RPMI7951 (cell line): Measurements from ENCODE around the gene DSG2. TPM values are rescaled to one million over a fixed set of nuclear protein-coding genes. Genes with fewer than 3 reads are reported as not detected.
"Not testable (repeated sequence)": the region's sequence is repeated elsewhere in the genome, so short reads cannot be mapped to it uniquely, and the experiment has no call there.

ENCODE experiments used
- DNase-seq: peaks from one replicate; pipeline ENCODE4 v3.0.0-alpha.2; 2012; ENCODE audit warnings: low read depth
- total RNA-seq: library from RNA; depleted of rRNA; stranded (reverse); fragments of >200 nt; shearing (Covaris generic); gene quantifications from 2 replicates; pipeline ENCODE4 v1.2.3, GENCODE V29; 2014; rRNA removed

DSG2 gene
- 0.10 and 0.24 TPM in 2 replicates for total RNA-seq

- no peak for DNase-seq
These were observed at the start of gene DSG2 for GRCh38 chr18:31497836-31498573. TSS of gene DSG2 (plus strand) at chr18:31498177. CDS start at chr18:31498252, 75 bp downstream.

- no peak for DNase-seq
These were observed 47.6 kb upstream of the DSG2 start for GRCh38 chr18:31450409-31450808.

GRCh38 chr18:31451625-31452024, 46.4 kb upstream of the DSG2 start:
- no peak for DNase-seq

DNA sequence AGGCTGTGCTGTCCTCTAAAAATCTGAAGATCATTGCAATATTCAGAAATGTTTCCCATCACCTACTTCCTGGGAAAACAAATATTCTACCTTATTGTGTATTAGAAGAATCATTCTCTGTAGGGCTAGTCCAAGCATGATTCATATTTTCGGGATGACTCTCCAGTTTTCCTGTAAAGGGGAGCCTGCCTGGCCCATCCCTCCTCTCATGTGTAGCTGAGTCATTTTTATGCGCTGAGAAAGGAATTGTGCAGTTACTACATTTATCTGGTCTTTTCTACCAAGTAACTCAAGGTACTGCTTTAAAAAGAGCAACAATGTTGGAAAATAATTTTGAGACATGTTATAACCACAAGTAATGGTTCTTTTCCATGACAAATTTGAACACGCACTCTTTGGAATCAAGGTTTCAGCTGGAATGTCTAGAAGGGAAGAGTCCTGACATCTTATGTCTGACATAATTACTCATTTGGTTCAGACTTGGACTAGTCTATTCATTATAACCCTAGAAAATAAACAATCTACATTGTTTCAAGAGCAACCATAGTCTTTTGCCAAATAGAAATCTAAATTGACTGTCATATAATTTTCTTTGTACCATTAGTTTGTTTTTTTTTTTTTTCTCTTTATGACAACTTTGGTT, 43.8 kb upstream of the DSG2 start:
- DNase-seq, result peak; percentile 4

- DNase-seq, result no peak
These were observed 28.3 kb upstream of the DSG2 start for GRCh38 chr18:31469629-31470028.

DNA sequence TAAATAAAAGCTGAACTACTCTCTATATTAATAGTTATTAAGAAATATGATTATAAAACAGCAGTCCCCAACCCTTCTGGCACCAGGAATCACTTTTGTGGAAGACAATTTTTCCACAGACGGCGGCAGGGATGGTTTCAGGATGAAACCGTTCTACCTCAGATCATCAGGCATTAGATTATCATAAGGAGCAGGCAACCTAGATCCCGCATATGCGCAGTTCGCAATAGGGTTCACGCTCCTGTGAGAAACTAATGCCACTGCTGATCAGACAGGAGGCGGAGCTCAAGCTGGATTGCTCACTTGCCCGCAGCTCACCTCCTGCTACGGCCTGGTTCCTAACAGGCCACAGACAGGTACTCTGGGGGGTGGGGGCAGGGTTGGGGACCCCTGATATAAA, 19.3 kb upstream of the DSG2 start:
- DNase-seq, result no peak

- no peak for DNase-seq
These were observed 15.9 kb upstream of the DSG2 start for GRCh38 chr18:31482051-31482450.

DNA sequence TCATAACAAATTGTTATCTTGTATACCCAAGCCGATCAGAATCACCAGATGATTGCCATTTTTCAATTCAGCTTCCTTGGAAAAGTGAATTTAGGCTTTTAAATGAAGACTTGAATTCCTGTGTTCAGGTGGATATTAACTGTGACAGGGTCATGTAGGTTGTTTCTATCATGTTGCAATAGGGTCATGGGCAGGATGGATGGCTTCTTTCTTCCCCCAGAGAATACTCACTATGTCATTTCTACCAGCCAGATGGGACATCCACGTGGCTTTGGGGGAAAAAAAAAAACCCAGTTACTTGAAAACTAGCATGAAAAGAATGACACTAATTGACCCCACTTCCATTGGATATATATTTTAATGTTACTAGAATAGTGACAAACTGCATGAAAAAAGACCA, 14.6 kb upstream of the DSG2 start:
- no peak for DNase-seq

GRCh38 chr18:31484461-31484860, 13.5 kb upstream of the DSG2 start:
- DNase-seq, result no peak

GRCh38 chr18:31486165-31486564, 11.8 kb upstream of the DSG2 start:
- no peak for DNase-seq

- peak; percentile 43 for DNase-seq
These were observed 10.5 kb upstream of the DSG2 start for GRCh38 chr18:31487246-31488015.

DNA sequence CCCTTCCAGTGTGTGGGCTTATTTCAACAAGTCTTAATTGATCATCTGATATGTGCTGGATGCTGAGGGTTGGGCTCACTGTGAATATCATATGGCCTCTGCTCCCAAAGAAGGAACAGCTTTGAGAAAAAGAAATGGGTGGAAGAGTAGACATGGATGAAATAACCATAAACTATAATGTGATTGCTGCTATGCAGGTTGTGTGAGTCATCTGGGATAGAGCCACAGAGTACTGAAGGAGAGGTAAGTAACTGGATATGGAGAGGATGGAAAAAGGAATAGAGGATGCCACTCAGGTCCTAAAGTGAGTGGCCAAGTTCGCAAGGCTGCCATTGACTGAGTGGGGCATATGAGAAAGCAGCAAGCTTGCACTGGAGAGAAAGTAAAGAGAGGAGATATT, 8.7 kb upstream of the DSG2 start:
- no peak for DNase-seq

DNA sequence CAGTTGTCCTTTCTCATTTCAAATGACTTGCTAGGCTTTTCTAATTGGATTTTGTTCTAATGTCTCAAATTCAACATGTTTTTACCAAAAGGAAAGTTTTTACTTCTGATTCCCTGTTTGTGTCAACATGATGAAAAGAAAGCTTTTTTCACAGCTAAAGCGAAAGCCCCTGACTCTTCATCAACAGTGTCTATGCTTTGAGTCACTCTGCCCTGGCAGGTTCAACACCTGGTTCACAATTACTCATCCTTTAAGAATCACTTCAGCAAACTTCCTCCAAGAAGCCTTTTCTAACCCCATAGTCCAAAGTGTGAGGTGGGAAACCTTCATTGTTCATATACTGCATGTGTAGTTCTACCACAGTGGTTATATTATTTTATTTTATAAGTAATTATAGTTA, 7.6 kb upstream of the DSG2 start:
- no peak for DNase-seq

DNA sequence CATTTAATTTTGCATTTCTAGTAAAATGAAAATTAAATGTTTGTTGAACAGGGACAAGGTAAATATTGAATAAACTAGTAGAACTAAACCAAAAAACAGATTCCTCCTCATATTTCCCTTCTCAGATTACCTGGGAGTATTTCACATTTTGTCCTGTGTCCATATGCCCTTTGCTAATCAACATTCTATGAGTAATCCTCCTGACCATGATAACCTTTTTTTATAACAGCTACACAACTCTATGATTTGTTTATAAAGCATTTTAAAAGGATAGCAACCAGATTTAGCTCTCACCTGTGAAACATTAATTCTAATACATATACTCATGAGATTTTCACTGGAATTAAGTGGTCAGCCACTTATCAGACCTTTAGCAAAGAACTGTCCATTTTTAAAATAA, 7.1 kb upstream of the DSG2 start:
- DNase-seq, result no peak

- DNase-seq, result no peak
These were observed 6.4 kb upstream of the DSG2 start for GRCh38 chr18:31491586-31491985.

DNA sequence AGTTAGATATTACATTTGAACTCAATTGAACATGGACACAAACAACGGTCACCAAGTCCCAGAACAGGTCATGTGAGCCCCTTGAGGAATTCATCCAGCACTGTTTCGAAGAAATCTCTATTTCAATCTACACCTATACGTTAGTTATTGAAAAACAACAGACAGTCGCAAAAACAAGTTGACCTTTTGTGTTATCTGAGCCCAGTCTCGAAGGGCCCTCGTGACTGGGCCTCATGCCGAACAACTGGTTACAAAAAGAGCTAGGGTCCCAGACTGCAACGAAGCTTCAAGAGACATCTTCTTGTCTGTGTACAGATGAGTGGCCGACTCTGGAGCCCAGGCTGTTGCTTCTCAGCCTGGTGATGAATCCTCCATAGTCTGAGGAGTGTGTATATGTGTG, 5.3 kb upstream of the DSG2 start:
- DNase-seq, result no peak

DNA sequence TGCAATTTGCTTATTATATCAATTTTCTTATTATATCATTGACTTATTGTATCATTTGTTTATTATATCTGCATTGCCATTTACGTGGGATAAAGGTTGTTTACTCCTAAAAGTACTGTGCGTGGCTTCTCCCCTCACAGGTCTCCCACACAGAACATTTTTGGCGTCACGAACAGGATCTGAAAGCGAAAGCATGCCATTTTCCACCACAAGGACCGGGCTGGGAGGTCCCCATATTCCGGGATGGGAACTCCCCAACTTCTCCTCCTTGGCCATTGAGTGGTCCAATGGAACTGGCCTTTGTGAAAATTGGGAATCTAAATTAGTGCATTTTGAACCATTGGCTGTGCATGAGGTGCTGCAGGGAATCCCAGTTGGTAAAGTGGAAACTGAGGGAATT, 4.8 kb upstream of the DSG2 start:
- no peak for DNase-seq

DNA sequence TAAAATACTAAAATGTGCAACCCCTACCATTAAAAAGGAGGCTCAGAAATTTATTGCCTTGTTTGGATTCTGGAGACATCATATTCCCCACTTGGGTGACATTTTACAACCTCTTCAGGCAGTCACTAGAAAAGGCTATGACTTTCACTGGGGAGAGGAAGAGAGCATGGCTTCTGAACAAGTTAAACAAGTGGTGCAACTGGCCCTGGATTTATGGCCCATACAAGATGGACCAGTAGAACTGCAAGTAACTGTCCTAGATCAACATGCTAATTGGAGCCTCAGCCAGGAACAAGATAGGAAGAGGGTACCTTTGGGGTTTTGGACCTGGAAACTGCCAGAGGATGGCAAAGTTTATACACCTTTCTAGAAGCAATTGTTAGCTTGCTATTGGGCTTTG, 4.0 kb upstream of the DSG2 start:
- no peak for DNase-seq

- DNase-seq, result not testable (repeated sequence)
These were observed 3.2 kb upstream of the DSG2 start for GRCh38 chr18:31494705-31495244.

DNA sequence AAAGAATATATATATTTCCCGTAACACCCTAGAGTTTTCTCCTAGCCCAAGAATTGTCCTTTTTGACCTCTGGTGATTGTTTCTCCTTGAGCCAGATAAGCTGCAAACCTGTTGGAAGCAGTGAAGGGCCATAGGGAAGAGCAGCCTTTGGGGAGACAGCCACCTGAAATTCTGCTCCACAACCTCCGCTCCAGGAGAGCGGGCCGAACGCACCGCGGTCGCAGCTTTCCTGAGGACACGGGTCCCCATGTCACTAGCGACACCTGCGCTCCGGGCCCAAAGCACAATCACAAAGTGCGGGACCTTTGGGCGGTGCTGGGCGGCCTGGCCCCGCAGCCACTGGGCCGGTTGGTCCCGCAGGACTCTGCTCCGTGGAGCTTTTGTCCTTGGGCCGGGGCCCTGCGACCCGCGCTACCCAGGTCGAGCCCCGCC, 557 bp upstream of the DSG2 start:
- DNase-seq, result no peak

DNA sequence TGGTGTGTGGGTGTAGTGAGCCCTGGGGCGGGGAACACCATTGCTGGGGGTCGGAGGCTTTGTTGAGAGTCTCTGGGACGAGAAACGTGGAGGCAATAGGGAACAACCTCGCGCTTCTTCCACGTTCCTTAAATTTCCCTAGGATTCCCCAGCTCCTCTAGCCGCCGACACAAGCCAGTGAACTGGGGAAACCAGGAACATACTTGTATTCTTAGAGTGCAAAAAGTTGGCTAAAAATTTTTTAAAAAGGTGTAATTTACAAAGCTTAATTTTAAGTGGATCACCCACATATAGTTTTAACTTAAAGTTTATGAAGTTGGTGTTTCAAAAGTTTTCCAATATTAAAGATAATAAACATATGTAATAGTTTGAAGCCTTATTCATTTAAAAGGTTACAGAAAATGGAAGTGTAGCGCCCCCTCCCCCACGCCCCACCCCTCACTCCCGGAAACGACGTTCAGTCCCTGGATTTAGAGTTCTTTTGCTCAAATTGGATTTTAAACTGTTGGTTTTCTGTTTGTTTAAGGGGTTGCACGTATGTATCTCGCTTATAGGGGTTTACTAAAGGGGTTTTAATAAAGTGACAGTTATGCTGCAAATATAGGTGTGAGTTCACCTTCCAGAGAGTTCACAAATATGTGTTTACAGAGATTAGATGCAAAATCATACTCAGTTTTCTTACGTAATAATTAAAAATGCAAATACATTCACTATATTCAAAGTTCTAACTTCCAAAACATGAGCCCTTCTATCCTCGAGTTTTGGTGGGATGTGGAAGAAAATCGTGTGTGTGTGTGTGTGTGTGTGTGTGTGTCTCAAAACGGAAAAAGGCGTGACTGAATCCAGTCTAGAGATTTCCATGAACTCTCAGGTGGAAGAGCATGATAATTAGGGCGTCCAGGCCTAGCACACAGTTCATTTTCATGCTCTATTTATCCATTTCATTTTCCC, 872 bp downstream of the DSG2 start:
- DNase-seq, result no peak
